Mucosa of descending colon (tissue), 3 donors: ENCODE measurements around the gene BCL7A. TPM values are rescaled to one million over a fixed set of nuclear protein-coding genes. Genes with fewer than 3 reads are reported as not detected.
A peak's percentile ranks its signal among the peaks of the same experiment; 100 is the strongest.
"Not testable (repeated sequence)": the region's sequence is repeated elsewhere in the genome, so short reads cannot be mapped to it uniquely, and the experiment has no call there.

Experiments
- ATAC-seq: fragments of 200-7000 bp; cut with Tn5 transposase; one replicate; pipeline ENCODE4 v1.9.1; 2020; ENCODE audit warnings: mild to moderate bottlenecking, moderate library complexity
- DNase-seq, 3 donors: peaks; one replicate each; pipeline ENCODE4 v3.0.0-alpha.2; 2020
- H3K36me3 ChIP-seq: fragments of 200-600 bp; one replicate; pipeline ENCODE4 v1.8.0; 2021; ENCODE audit warnings: low read depth, mild to moderate bottlenecking
- H3K4me1 ChIP-seq: fragments of 200-600 bp; one replicate; pipeline ENCODE4 v1.8.0; 2021; ENCODE audit warnings: low read depth, mild to moderate bottlenecking
- H3K4me3 ChIP-seq: fragments of 200-600 bp; one replicate; pipeline ENCODE4 v1.8.0; 2021; ENCODE audit warnings: mild to moderate bottlenecking
- H3K9me3 ChIP-seq: fragments of 200-600 bp; one replicate; pipeline ENCODE4 v1.8.0; 2021; ENCODE audit warnings: mild to moderate bottlenecking
- CTCF ChIP-seq: fragments of 200-600 bp; IDR thresholded peaks from one replicate; pipeline ENCODE4 v1.8.0; 2022; ENCODE audit warnings: antibody characterized with exemption, mild to moderate bottlenecking
- intact Hi-C, 2 donors: fragments of 100-400 bp; cut with DNase I in 1 of 2; cut with micrococcal nuclease in 1 of 2; formaldehyde crosslinking; loops; one replicate each; pipeline versions ENCODE4 v1.11.0 to v1.11.1; 2022; cut with DNase I, micrococcal nuclease
- total RNA-seq, 3 donors: library from RNA; stranded (reverse); fragmentation: NEBNext Ultra II Directional in 2 of 3; extraction: Animal tissue kit (Norgen Biotek cat#: 25700) in 2 of 3; gene quantifications; one replicate each; pipeline versions ENCODE4 v1.2.1 to v1.2.4, GENCODE V29; 2021 to 2023
- donor health status: DM: no; HTN: no; CAD: no; lungs with moderate emphysema.
- donor health status: DM: no; HTN: no; CAD: no.
- donor health status: DM: no; HTN: yes; CAD: no.

BCL7A gene
- total RNA-seq, 3 donors from 2014 or later: 5.2 to 11.6 (median 5.7) TPM

- TF ChIP-seq CTCF: no peak
- peaks cover 91% of the 10 kb centered on the region for H3K4me1 ChIP-seq
- no peaks in the 10 kb centered on the region for H3K9me3 ChIP-seq
- intact Hi-C loops: no loop called here
- ATAC-seq (no peak), DNase-seq (no peak)
- no peak overlapping the region for H3K4me3 ChIP-seq
- H3K36me3 ChIP-seq: no peaks in the 10 kb centered on the region
These were observed 78.9 kb downstream of the BCL7A start for GRCh38 chr12:122100568-122100967.

GRCh38 chr12:122102331-122102730, 80.6 kb downstream of the BCL7A start:
- Histone ChIP-seq H3K36me3 (no peaks in the 10 kb centered on the region), H3K4me1 (peaks cover 93% of the 10 kb centered on the region), H3K9me3 (no peaks in the 10 kb centered on the region), H3K4me3 (no peak overlapping the region)
- intact Hi-C loops: no loop called here
- no peak for TF ChIP-seq CTCF
- ATAC-seq (no peak), DNase-seq (peak in 1 of 3 donors; percentile 17)

DNA sequence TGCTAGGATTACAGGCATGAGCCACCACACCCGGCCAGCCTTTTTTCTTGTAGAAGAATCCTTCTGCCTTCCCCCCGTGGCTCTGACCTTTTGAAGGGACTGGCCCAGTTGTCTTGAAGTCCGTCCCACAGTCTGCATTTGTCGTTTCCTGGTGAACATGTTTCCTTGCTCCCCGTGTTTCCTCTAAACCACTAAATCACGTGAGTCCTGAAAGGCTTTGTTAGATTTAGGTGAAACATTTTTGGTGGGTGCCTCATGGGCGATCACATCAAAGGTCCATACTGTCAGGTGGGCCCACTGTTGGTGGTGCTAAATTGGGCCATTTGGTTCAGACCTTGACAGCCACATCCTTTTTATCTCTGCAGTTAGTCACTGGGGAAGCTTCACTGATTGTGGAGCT, 83.2 kb downstream of the BCL7A start:
- Histone ChIP-seq H3K4me3 (no peak overlapping the region), H3K36me3 (no peaks in the 10 kb centered on the region), H3K4me1 (peaks cover 92% of the 10 kb centered on the region), H3K9me3 (no peaks in the 10 kb centered on the region)
- no peak for TF ChIP-seq CTCF
- DNase-seq: peak in 2 of 3 donors; percentile 38 to 52
- intact Hi-C loops: no loop called here
- peak; percentile 31 for ATAC-seq

DNA sequence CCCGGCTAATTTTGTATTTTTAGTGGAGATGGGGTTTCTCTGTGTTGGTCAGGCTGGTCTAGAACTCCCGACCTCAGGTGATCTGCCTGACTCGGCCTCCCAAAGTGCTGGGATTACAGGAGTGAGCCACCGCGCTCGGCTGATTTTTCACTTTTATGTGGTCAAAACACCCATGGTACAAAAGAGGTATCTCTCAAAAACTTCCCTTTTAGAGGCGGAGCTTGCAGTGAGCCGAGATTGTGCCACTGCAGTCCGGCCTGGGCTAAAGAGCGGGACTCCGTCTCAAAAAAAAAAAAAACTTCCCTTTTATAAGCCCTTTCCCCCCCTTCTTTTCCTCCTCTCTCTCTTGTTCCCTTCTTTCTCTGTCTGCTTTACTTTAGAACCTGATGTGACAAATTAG, 83.8 kb downstream of the BCL7A start:
- H3K36me3 ChIP-seq, H3K9me3 ChIP-seq, intact Hi-C loops, H3K4me3 ChIP-seq: not testable (repeated sequence)
- peak; percentile 0 for ATAC-seq
- H3K4me1 ChIP-seq: peaks cover 92% of the 10 kb centered on the region
- peak in 2 of 3 donors; percentile 25 to 40 for DNase-seq

- Histone ChIP-seq H3K4me3 (no peak overlapping the region), H3K36me3 (no peaks in the 10 kb centered on the region), H3K4me1 (peaks cover 90% of the 10 kb centered on the region), H3K9me3 (no peaks in the 10 kb centered on the region)
- DNase-seq: peak; percentile 71 to 87 (median 78)
- no peak for TF ChIP-seq CTCF
- ATAC-seq: peak; percentile 62
- intact Hi-C loops: no loop called here
These were observed 85.2 kb downstream of the BCL7A start for GRCh38 chr12:122106843-122107242.

DNA sequence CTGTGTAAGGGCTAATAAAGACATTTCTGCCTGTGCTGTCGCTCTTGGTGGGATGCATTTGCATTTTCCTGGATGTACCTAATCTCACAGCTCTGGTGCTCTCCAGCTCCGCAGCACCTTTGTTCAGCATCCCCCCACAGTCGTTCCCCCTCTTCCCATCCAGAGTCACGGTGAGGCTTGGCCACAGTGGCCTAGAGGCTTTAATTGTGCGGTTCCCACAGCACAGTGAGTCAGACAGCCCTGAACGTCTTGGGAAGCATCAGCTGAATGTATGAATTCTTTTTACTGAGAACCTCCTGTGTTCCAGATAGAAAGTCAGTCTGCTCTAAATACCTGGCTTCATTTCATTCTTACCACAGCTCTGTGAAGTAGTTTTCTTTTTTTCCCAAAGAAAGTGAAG, 85.6 kb downstream of the BCL7A start:
- Histone ChIP-seq H3K9me3 (no peaks in the 10 kb centered on the region), H3K4me1 (peaks cover 90% of the 10 kb centered on the region), H3K4me3 (no peak overlapping the region), H3K36me3 (no peaks in the 10 kb centered on the region)
- intact Hi-C loops: no loop called here
- TF ChIP-seq CTCF: no peak
- ATAC-seq (no peak), DNase-seq (no peak)
